ENCODE measurements around the gene ANKFN1.

ANKFN1 gene

DNA sequence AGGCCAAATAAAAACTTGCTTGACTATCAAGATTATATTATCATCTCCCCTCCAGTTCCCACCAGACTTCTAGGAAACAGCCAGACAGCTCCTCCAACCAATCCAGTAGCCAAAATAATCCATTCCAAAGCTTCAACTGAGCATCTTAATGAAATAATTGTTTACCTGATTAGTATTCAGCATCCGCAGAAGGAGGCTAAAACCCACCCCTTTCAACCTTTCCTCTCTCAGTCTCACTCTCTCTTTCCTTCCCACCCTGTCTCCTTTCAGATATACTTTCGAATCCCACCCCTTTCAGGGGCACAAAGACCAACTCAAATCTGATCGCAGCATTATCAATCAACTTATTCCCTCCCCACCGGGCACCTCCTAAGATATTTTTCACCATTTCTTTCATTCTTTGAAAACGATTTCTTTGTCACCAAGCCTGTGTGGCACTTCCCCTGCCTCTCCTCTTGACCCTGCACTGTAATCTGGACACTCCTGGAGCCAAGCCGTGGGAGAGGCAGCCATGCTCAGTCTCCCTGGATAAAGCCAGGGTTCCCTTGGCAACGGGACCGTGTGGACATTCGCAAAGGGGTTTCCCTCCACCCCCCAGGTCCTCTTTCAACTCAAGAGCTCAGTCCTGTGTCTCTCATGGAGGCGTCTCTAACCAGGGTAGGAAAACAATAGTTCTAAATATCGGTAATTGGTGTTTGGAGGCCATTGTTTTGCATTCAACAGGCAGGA, at the start of gene ANKFN1:
Gene ANKFN1, plus strand, starts transcription at position 602 of the 729 bp plus-strand sequence. CDS start 59,193 bp downstream, outside the sequence.
- no peak for DNase-seq

DNA sequence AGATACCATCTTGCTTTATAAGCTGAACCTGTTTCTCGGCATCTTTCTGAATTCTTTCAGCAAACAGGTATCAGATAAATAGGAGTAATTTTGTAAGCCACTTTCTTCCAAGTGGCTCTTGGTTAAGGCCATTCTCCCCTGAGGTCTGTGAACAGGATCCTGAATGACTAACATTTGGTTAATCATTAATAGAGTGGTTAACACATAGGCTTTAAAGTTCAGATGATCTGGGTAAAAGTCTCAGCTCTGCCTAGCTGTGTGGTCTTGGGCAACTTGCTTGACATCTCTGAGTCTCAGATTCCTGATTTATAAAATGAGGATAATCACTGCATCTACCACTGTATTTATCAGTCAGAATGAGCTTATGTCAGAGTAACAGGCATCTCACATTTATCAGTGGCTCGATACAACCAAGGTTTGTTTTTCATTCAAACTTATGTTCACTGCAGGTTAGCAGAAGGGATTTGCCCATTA, 44.4 kb upstream of the ANKFN1 start:
- DNase-seq = no peak

DNA sequence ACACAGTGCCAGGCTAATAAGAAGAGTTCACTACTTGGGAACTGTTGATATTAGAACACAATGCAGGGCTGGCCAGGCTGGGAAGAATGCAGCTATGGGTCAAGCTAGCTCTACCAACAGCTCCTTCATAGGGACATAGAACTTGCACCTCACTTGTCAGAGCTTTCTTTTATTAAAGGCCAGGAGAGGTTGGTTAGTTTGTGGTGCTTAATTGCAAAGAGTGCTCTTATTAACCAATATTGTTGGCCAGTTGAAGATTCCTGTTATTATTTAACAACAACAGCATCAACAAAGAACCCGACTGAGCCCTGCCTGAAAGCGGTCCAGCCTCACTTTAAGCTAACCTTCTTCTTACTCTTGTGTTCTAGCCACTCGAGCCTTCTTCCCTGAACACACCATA, 43.4 kb upstream of the ANKFN1 start:
- no peak for DNase-seq

DNA sequence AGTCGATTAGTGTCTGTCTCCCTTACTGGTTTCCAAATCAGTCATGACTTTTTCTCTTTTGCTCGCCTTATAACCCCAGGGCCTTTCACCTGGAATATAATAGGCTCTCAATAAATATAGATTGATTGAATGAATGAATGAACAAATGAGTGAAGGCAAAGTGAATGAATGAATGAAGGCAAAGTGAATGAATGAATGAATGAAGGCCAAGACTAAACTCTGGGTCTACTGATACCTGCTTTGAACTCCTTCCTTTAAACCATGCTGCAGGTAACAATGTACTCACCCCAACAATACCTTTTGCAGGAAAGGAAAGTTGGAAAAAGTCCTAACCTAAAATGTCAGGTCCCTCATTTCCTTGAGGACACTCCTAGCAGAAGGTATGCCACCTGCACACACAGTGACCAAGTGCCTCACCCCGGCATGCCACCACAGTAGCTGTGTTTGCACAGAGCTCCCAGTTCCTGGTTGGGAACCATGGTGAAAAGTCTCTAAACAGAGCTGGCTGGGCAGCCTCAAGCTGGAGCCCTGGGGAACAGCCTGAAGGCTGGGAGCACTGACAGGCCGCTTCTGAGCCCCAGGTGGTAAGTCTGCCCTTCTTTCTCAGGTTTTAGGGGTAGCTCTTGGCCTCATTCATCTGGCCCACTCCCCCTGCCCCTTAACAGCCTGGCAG, 42.7 kb upstream of the ANKFN1 start:
- DNase-seq = no peak

GRCh38 chr17:56111706-56112485, 41.4 kb upstream of the ANKFN1 start:
- no peak for DNase-seq

- no peak for DNase-seq
These were observed 39.8 kb upstream of the ANKFN1 start for GRCh38 chr17:56113486-56113885.

DNA sequence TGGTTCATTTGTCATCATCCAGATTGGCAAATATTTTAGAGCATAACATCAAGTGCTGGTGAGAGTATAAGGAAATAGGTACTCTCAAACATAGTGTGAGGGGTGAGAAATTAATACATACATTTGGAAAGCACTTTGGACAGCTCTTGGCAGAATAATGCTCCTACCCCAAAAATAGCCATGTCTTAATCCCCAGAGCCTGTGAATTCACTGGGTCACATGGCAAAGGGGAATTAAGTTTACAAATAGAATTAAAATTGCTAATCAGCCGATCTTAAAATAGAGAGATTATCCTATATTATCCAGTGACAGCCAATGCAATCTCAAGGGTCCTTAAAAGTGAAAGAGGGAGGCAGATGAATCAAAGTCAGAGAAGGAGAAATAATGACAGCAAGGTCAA, 38.8 kb upstream of the ANKFN1 start:
- DNase-seq = no peak

DNA sequence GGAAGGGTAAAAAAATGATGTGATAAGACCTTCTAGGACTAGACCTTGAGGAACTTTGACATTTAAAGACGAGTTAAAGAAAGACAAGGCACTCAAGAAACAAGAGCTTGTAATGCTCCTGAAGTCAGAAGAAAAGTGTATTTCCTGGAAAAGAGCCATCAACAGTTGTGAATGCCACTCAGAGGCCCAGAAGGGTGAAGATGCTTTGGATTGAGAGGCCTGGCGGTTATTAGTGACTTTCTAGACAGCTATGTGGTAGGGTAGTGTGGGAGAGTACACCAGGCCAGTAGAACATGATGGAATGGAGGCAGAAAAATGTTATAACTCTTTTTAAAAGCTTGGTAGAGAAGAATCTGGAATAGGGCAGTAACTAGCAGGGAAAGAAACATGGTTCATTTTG, 34.1 kb upstream of the ANKFN1 start:
- no peak for DNase-seq

GRCh38 chr17:56119936-56120335, 33.3 kb upstream of the ANKFN1 start:
- DNase-seq = no peak

DNA sequence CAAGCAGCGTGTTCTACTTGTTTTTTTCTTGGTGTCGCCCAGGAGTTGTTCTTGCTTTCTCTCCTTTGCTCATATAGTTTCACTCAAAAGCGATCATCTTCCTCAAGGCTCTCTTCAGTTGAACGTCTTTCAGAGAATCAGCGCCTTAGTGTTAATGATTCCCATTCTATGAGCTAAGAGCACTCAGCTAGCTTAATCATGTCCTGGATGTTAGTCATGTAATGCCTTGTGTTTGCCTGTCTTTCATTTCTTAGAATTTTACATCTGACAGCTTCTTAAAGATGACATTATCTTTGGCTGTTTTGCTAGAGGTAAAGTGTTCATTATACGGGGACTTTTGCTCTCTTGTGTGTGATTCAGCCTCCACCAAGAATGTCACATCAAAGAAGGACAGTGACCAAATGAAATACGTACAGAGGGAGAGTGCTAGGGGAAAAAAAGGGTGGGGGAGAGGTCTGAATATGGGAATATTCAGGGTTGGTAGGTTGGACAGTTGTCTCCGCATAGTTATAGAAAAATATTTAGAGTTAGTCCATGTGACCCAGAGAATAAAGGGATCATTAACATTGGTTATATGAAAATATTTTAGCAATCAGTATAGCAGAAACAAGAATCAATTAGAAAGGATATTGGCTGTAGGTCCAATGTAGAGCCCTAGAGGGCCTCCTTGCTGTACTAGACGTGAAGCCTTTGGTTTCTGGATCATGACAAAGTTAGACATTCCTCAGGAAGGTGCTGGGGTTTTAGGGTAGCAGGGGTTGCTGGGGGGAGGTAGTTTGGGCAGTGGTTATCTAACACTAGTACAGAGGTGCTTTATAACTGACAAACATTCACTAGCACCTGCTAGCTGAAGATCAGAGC, 31.9 kb upstream of the ANKFN1 start:
- DNase-seq = no peak

DNA sequence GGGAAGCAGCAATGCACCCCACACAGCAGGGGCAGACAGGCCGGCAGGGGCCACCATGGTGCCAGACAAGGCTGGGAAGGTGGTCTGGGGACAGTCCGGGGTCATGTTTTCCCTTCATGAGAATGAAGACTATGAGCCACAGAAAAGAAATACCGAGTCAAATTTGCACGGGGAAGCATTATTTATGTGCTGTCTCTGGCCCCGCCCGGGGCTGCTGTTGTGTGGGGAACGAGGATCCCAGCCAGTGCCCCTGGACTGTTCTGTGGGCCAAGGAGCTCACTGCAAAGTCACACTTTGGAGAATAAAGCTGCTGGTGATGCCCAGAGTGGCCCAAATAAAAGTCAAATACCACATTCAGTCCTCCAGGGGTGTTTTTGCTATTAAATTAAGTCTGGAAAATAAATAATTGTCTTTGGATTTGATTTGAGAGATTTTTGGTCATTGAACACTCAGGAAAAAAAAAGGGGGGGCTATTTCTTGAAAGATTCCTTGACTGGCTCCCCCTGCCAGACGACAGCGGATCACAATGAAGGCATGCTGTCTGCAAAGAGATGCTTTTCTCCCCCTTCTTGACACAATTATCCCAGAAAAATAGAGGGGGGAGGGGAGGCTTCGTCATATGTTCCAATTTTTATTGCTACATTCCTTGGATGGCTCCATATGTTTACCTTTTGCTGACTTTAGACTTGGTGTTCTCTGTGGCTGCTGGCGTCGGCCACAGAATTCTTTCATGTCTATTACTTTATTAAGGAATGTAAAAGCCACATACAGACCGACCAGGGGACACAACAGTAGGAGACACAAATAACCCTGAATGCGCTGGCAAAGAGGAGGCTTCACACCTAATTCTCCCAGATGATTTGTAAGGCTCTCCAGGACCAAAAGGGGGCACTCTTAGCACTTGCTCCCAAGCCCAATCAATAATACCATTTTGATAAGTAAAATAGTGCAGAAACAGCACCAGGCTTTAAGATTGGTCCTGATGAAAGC, 27.1 kb upstream of the ANKFN1 start:
- DNase-seq = no peak

DNA sequence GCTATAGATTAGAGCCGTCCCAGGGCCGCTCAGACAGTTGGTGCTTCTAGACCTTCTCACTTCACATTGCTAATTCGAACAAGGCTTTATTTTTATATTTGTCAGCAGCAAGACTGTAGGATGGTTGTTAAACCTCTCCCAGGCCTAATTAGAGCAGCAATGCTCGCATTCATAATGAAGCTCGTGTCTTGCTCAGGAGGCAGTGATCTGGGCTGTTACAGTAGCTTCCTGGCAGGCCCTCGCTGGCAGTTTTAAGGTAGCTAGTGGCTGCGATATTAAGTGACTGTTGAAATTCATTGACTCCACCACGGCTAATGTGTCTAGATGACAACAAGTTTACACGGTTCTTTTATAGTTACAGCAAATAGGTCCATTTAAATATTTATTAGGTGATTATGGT, 23.2 kb upstream of the ANKFN1 start:
- DNase-seq = no peak

DNA sequence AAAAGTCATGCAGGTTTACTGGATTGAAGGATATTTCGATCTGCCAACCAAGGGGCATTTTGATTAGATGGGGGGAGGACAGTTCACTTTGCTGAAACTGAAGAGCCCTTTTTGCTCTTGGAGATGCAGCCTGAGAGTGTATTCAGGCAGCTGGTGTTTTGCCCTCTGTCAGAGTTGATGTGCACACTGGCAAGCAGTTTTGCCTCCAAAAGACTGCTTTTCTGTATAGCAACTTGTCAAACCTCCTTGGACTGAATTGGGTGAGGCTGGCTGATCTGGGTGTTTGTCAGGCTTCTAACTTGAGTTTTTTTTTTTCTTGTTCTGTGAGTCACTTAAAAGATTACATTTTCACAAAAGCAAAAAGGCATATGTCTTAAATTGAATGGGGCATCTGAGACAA, 22.6 kb upstream of the ANKFN1 start:
- DNase-seq = no peak

DNA sequence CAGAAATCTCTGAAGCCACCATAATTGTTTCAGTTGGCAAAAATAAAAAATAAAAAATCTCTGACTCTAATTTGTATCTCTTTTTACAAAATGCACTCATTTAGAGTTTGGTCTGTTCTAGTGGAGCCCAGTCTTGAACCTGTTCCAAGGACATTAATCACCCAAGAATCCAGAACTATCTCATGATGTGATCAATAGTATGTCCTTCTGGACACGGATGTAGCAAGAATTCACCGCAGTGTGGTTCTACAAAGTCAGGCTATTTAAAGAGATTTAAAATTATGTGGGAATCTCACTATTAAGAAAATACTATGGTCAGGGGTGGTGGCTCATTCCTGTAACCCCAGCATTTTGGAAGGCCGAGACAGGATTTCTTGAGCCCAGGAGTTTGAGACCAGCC, 21.8 kb upstream of the ANKFN1 start:
- no peak for DNase-seq

- no peak for DNase-seq
These were observed 17.0 kb upstream of the ANKFN1 start for GRCh38 chr17:56136301-56136700.

GRCh38 chr17:56141046-56141839, 12.0 kb upstream of the ANKFN1 start:
- no peak for DNase-seq

DNA sequence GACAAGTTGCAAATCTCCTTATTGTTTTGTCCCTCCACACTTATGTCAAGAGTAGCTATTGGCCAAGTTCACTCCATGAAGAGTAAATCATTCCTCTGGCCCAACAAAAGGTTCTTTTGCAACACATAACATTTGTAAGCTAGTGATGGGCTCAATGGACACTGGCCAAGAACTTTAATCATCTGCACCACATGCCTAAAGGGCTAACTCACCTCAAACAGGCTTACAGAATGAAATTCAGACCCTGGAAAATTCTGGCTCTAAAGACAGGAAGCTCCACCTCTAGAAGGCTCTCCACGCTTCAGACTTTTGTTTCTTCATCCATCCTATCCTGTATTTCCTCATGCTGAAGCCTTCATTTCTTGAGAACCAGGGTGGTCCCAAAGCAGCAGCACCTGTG, 10.9 kb upstream of the ANKFN1 start:
- DNase-seq = no peak

DNA sequence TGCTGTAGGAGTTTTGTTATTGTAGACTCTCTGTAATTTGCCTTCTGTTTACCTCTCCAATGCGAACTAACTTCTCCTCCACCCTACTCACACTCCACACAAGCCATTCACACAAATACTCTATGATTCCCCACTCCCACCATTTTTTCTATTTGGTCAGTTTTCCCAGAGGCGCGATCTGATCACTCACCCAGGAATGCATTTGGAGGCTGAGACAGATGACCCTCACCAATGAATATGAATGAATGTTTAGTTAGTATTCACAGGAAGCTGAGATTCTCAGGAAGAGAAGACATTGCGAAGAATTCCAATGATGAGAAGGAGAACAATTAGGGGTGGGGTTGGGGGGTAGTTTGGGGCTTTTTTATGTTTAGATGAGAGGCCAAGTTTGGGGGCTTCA, 10.5 kb upstream of the ANKFN1 start:
- DNase-seq = no peak

GRCh38 chr17:56144223-56144622, 9.1 kb upstream of the ANKFN1 start:
- DNase-seq = no peak

- DNase-seq = no peak
These were observed 6.7 kb upstream of the ANKFN1 start for GRCh38 chr17:56146534-56146933.

GRCh38 chr17:56148333-56148732, 4.9 kb upstream of the ANKFN1 start:
- DNase-seq = no peak
